Activated T-cell treated with anti-CD3 and anti-CD28 coated beads, Interleukin-2, amount 50 U/mL, for 24 hours (primary cell): ENCODE measurements around the gene IGSF21.

Experiments used
- DNase-seq: peaks from one replicate; pipeline ENCODE4 v3.0.0-alpha.2; 2020
- H3K27ac Mint-ChIP-seq: 2 replicates; pipeline ENCODE4 v1.8.0; 2020; ENCODE audit warnings: mild to moderate bottlenecking, mixed read lengths
- H3K27me3 Mint-ChIP-seq: 2 replicates; pipeline ENCODE4 v1.8.0; 2020; ENCODE audit warnings: mixed read lengths
- H3K36me3 Mint-ChIP-seq: 2 replicates; pipeline ENCODE4 v1.8.0; 2020; ENCODE audit warnings: low read depth, mixed read lengths
- H3K4me1 Mint-ChIP-seq: 2 replicates; pipeline ENCODE4 v1.8.0; 2020; ENCODE audit warnings: low read depth, mixed read lengths
- H3K4me3 Mint-ChIP-seq: 2 replicates; pipeline ENCODE4 v1.8.0; 2020; ENCODE audit warnings: mild to moderate bottlenecking, moderate library complexity, mixed read lengths
- H3K9me3 Mint-ChIP-seq: 2 replicates; pipeline ENCODE4 v1.8.0; 2020; ENCODE audit warnings: mixed read lengths

The IGSF21 gene

GRCh38 chr1:18426580-18426979 lies 319.0 kb downstream of the IGSF21 start:
- Mint-ChIP-seq H3K4me3 (no peak overlapping the region), H3K27ac (no peak overlapping the region), H3K27me3 (peaks cover 37% of the 10 kb centered on the region), H3K36me3 (no peaks in the 10 kb centered on the region), H3K9me3 (peaks cover 12% of the 10 kb centered on the region), H3K4me1 (no peaks in the 10 kb centered on the region)
- DNase-seq, result no peak
